Measurements from ENCODE around the gene COL6A1. TPM values are rescaled to one million over a fixed set of nuclear protein-coding genes. Genes with fewer than 3 reads are reported as not detected.

Gene COL6A1
- total and polyA plus RNA-seq, 2 experiments from 2014 or later = 245 to 605 TPM

GRCh38 chr21:46051821-46052675 is 70.5 kb downstream of the COL6A1 start:
- peaks cover 9% of the 10 kb centered on the region for H3K4me1 ChIP-seq (ENCODE audit: low read depth)
- no peaks in the 10 kb centered on the region for H3K9me3 ChIP-seq (ENCODE audit: low read depth)
- H3K4me3 ChIP-seq = no peak overlapping the region
- H3K27me3 ChIP-seq = no peaks in the 10 kb centered on the region
- no peak overlapping the region for H3K27ac ChIP-seq
- H3K36me3 ChIP-seq = no peaks in the 10 kb centered on the region
- TF ChIP-seq, protein P1, sequence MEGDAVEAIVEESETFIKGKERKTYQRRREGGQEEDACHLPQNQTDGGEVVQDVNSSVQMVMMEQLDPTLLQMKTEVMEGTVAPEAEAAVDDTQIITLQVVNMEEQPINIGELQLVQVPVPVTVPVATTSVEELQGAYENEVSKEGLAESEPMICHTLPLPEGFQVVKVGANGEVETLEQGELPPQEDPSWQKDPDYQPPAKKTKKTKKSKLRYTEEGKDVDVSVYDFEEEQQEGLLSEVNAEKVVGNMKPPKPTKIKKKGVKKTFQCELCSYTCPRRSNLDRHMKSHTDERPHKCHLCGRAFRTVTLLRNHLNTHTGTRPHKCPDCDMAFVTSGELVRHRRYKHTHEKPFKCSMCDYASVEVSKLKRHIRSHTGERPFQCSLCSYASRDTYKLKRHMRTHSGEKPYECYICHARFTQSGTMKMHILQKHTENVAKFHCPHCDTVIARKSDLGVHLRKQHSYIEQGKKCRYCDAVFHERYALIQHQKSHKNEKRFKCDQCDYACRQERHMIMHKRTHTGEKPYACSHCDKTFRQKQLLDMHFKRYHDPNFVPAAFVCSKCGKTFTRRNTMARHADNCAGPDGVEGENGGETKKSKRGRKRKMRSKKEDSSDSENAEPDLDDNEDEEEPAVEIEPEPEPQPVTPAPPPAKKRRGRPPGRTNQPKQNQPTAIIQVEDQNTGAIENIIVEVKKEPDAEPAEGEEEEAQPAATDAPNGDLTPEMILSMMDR (IDR thresholded peaks at IDR 0.05; ENCODE audit: low read depth, low read length) = no peak
- no peak for DNase-seq (ENCODE audit: low read depth in 1 of 2, low spot score in 1 of 2)

DNA sequence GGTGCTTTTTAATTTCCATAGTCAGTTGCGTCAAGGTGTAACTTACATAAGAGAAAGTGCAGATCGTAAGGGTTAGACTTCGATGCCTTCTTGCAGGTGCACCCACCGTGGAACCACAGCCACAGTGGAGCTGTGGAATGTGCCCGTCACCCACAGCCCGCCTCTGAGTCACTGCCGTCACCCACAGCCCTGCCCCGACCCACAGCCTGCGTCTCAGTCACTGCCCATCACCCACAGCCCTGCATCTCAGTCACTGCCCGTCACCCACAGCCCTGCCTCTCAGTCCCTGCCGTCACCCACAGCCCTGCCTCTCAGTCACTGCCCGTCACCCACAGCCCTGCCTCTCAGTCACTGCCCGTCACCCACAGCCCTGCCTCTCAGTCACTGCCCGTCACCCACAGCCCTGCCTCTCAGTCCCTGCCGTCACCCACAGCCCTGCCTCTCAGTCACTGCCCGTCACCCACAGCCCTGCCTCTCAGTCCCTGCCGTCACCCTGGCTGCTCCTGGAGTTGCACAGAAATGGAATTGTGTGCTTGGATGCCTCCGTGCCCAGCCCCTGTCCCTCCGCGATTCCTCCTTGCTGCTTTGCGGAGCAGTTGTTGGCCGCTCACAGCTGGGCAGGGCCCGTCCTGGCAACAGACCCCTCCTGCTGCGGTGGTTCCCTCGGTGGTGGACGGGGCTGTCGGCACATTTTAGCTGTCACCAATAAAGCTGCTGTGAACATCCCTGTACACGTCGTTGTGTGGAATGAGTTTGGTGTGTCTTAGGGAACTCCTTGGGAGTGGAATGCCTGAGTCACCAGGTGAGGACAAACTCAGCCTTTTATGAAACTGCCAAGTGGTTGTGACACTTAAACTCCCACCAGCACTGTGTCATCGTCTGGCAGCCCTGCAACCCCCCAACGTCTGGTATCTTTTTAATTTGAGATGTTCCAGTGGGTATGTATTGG is 71.4 kb downstream of the COL6A1 start:
- Histone ChIP-seq H3K27ac (peak overlapping the region; percentile 50), H3K36me3 (no peaks in the 10 kb centered on the region), H3K4me1 (ENCODE audit: low read depth) (peaks cover 9% of the 10 kb centered on the region), H3K4me3 (no peak overlapping the region), H3K27me3 (no peaks in the 10 kb centered on the region), H3K9me3 (ENCODE audit: low read depth) (no peaks in the 10 kb centered on the region)
- peak in 1 of 2 donors; percentile 71 for DNase-seq (ENCODE audit: low read depth in 1 of 2, low spot score in 1 of 2)
- TF ChIP-seq, protein P1 (IDR thresholded peaks at IDR 0.05; ENCODE audit: low read depth, low read length) = no peak

GRCh38 chr21:46054031-46054430 is 72.5 kb downstream of the COL6A1 start:
- Histone ChIP-seq H3K9me3 (ENCODE audit: low read depth) (no peaks in the 10 kb centered on the region), H3K36me3 (no peaks in the 10 kb centered on the region), H3K27me3 (no peaks in the 10 kb centered on the region), H3K4me1 (ENCODE audit: low read depth) (peaks cover 9% of the 10 kb centered on the region), H3K4me3 (no peak overlapping the region), H3K27ac (no peak overlapping the region)
- TF ChIP-seq, protein P1 (IDR thresholded peaks at IDR 0.05; ENCODE audit: low read depth, low read length) = no peak
- no peak for DNase-seq (ENCODE audit: low read depth in 1 of 2, low spot score in 1 of 2)

DNA sequence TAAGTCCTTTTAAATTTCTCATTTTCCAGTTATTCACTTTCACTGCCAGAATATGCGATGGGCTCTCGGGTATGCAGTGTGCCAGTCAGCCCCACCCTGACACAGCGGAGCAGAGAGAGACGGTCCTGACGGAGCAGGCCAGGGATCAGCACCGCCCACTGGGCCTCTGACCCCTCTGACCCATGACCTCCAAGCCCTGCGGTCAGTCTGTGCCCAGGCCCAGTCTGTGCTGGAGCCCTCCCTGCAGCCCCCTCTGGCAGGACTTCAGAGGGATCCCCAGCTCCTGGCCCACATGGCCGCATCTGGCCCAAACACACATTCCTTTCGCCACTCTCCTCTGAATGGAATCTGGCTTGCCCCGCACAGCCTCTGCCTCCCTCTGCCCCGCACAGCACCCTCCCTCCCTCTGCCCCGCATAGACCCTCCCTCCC is 72.9 kb downstream of the COL6A1 start:
- Histone ChIP-seq H3K27ac (no peak overlapping the region), H3K4me1 (ENCODE audit: low read depth) (peaks cover 9% of the 10 kb centered on the region), H3K27me3 (no peaks in the 10 kb centered on the region), H3K9me3 (ENCODE audit: low read depth) (no peaks in the 10 kb centered on the region), H3K4me3 (no peak overlapping the region), H3K36me3 (no peaks in the 10 kb centered on the region)
- peak; percentile 64 to 72 for DNase-seq (ENCODE audit: low read depth in 1 of 2, low spot score in 1 of 2)
- TF ChIP-seq, protein P1 (IDR thresholded peaks at IDR 0.05; ENCODE audit: low read depth, low read length) = no peak

Other genes starting within 250 kb of the COL6A1 start
- 212 and 260 TPM in 2 replicates for gene COL6A2, start 116.3 kb downstream of the COL6A1 start, total RNA-seq
- 153 and 216 TPM in 2 replicates for gene COL6A2, start 116.3 kb downstream of the COL6A1 start, polyA plus RNA-seq
- gene FTCD, start 173.8 kb downstream of the COL6A1 start, total RNA-seq = 9.5 and 18.9 TPM in 2 replicates
- gene FTCD, start 173.8 kb downstream of the COL6A1 start, polyA plus RNA-seq = 27.4 and 31.1 TPM in 2 replicates
- 45.7 and 58.8 TPM in 2 replicates for gene SPATC1L, start 202.7 kb downstream of the COL6A1 start, total RNA-seq
- gene SPATC1L, start 202.7 kb downstream of the COL6A1 start, polyA plus RNA-seq = 63.0 and 69.2 TPM in 2 replicates
- 86.9 and 191 TPM in 2 replicates for gene LSS, start 247.0 kb downstream of the COL6A1 start, total RNA-seq
- 56.2 and 112 TPM in 2 replicates for gene LSS, start 247.0 kb downstream of the COL6A1 start, polyA plus RNA-seq

Measured in cardiac muscle cell (in vitro differentiated cells and primary cell).